PC-3 (cell line): ENCODE data around the gene SIGLEC6.

Experiments
- EZH2 ChIP-seq: fragments of 300-600 bp; sonication (generic); IDR thresholded peaks from one replicate; pipeline ENCODE4 v1.6.1; 2017; ENCODE audit warnings: antibody characterized with exemption, mild to moderate bottlenecking, low read length; ENCODE audit not compliant: unreplicated experiment
- EZH2phosphoT487 ChIP-seq: fragments of 300-600 bp; sonication (generic); IDR thresholded peaks from 2 replicates; pipeline ENCODE4 v1.6.1; 2018; ENCODE audit warnings: mild to moderate bottlenecking, antibody characterized with exemption, low read length, borderline replicate concordance
- TF ChIP-seq, protein P1 (sequence below): fragments of 300-600 bp; sonication (generic); conservative IDR thresholded peaks from 2 replicates; pipeline ENCODE4 v1.5.1; 2017; ENCODE audit warnings: antibody characterized with exemption, low read depth, mild to moderate bottlenecking, low read length

DNA sequence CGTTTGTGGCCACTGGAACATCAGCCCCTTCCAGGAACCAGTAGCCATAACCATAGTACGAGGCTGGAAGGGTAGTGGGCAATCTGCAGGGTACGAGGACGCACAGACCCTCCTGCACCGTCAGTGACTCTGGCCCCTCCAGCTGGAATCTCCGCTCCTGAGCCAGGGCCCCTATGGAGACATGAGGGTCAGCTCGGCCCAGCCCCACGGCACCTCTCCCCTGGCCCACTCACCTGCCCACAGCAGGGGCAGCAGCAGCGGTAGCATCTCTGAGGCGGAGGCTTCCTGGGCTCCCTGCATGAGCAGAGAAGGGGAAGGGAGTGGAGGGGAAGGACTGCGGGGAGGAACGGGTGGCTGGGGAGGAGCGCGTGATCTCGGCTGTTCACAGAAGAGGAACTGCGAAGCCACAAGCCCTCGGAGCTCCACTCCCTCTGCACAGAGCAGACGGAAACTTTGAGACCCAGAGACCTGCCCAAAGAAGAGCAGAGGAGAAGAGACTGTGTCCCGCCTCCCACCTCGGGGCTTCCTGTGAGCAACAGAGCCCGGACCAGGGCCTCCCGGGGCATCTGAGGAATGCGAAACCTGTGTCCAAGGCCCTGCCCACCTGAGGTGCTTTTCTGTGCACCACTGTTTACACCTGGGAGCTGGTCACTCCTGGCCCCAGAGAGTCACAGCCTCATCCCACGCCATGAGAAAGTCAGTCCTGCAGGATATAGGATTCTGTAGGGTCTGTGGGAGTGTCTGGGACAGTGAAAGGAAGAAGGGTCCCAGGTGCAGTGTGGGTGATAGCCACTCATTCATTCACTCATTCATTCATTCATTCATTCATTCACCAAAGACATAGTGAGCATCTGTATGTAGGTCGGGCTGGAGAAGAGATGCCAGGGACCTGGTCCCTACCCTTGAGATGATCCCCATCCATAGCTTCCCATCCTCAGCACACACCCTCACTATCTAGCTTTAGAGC, at the start of gene SIGLEC6:
- TF ChIP-seq, protein P1, sequence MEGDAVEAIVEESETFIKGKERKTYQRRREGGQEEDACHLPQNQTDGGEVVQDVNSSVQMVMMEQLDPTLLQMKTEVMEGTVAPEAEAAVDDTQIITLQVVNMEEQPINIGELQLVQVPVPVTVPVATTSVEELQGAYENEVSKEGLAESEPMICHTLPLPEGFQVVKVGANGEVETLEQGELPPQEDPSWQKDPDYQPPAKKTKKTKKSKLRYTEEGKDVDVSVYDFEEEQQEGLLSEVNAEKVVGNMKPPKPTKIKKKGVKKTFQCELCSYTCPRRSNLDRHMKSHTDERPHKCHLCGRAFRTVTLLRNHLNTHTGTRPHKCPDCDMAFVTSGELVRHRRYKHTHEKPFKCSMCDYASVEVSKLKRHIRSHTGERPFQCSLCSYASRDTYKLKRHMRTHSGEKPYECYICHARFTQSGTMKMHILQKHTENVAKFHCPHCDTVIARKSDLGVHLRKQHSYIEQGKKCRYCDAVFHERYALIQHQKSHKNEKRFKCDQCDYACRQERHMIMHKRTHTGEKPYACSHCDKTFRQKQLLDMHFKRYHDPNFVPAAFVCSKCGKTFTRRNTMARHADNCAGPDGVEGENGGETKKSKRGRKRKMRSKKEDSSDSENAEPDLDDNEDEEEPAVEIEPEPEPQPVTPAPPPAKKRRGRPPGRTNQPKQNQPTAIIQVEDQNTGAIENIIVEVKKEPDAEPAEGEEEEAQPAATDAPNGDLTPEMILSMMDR = no peak
- no peak for TF ChIP-seq EZH2phosphoT487
- TF ChIP-seq EZH2 = no peak
